ENCODE measurements around the gene ZBTB7A. TPM values are rescaled to one million over a fixed set of nuclear protein-coding genes. Genes with fewer than 3 reads are reported as not detected.
A peak's percentile ranks its signal among the peaks of the same experiment; 100 is the strongest.

ZBTB7A gene
- total and polyA plus RNA-seq, 4 donors, result 7.8 to 53.9 (median 32.4) TPM

- intact Hi-C loops (cut with DNase I), result no loop called here
Measured at GRCh38 chr19:4077800-4078684, 11.3 kb upstream of the ZBTB7A start.

GRCh38 chr19:4077007-4077374 is 10.3 kb upstream of the ZBTB7A start:
- H3K27ac ChIP-seq (ENCODE audit: low read depth in 1 of 2, low read length in 2 of 2), result no peak overlapping the region
- no peaks in the 10 kb centered on the region for H3K36me3 ChIP-seq (ENCODE audit: control insufficient read depth in 1 of 2, insufficient read depth in 2 of 2, low read length in 1 of 2)
- ATAC-seq (ENCODE audit: low FRiP score), result no peak
- DNase-seq, result no peak
- H3K4me1 ChIP-seq (ENCODE audit: control insufficient read depth in 1 of 2, insufficient read depth in 2 of 2, low read length in 2 of 2), result no peaks in the 10 kb centered on the region
- H3K27me3 ChIP-seq (ENCODE audit: control insufficient read depth in 1 of 2, insufficient read depth in 2 of 2, low read length in 1 of 2), result no peaks in the 10 kb centered on the region
- WGBS, 2 donors, result 80 to 90% methylated on average over 3 of the region's 3 CpGs
- intact Hi-C loops (cut with DNase I), result no loop called here
- no peak overlapping the region for H3K4me3 ChIP-seq (ENCODE audit: low read length in 2 of 2)
- H3K9me3 ChIP-seq (ENCODE audit: control insufficient read depth, low read length), result no peaks in the 10 kb centered on the region

More at GRCh38 chr19:4077800-4078684, 11.3 kb upstream of the ZBTB7A start:
- ATAC-seq (ENCODE audit: low FRiP score) (peak; percentile 77), DNase-seq (peak; percentile 82 to 87)
- H3K27me3 ChIP-seq (ENCODE audit: control insufficient read depth in 1 of 2, insufficient read depth in 2 of 2, low read length in 1 of 2), result no peaks in the 10 kb centered on the region
- 7 to 8% methylated on average over 29 to 32 of the region's 33 CpGs for WGBS, 2 donors
- H3K4me3 ChIP-seq (ENCODE audit: low read length in 2 of 2), result peak overlapping the region; percentile 19 to 60
- H3K4me1 ChIP-seq (ENCODE audit: control insufficient read depth in 1 of 2, insufficient read depth in 2 of 2, low read length in 2 of 2), result no peaks in the 10 kb centered on the region
- no peaks in the 10 kb centered on the region for H3K9me3 ChIP-seq (ENCODE audit: control insufficient read depth, low read length)
- no peak overlapping the region for H3K27ac ChIP-seq (ENCODE audit: low read depth in 1 of 2, low read length in 2 of 2)
- H3K36me3 ChIP-seq (ENCODE audit: control insufficient read depth in 1 of 2, insufficient read depth in 2 of 2, low read length in 1 of 2), result no peaks in the 10 kb centered on the region

GRCh38 chr19:4075373-4075772 is 8.7 kb upstream of the ZBTB7A start:
- DNase-seq, result no peak
- no peak overlapping the region for H3K4me3 ChIP-seq (ENCODE audit: low read length in 2 of 2)
- H3K36me3 ChIP-seq (ENCODE audit: control insufficient read depth in 1 of 2, insufficient read depth in 2 of 2, low read length in 1 of 2), result no peaks in the 10 kb centered on the region
- no peaks in the 10 kb centered on the region for H3K9me3 ChIP-seq (ENCODE audit: control insufficient read depth, low read length)
- no peaks in the 10 kb centered on the region for H3K4me1 ChIP-seq (ENCODE audit: control insufficient read depth in 1 of 2, insufficient read depth in 2 of 2, low read length in 2 of 2)
- intact Hi-C loops (cut with DNase I), result no loop called here
- WGBS, 2 donors, result 76 to 78% methylated on average over 9 of the region's 9 CpGs
- no peak overlapping the region for H3K27ac ChIP-seq (ENCODE audit: low read depth in 1 of 2, low read length in 2 of 2)
- no peak for ATAC-seq (ENCODE audit: low FRiP score)
- no peaks in the 10 kb centered on the region for H3K27me3 ChIP-seq (ENCODE audit: control insufficient read depth in 1 of 2, insufficient read depth in 2 of 2, low read length in 1 of 2)

- intact Hi-C loops (cut with DNase I), result no loop called here
- no peaks in the 10 kb centered on the region for H3K9me3 ChIP-seq (ENCODE audit: control insufficient read depth, low read length)
- H3K27ac ChIP-seq (ENCODE audit: low read depth in 1 of 2, low read length in 2 of 2), result no peak overlapping the region
- no peaks in the 10 kb centered on the region for H3K27me3 ChIP-seq (ENCODE audit: control insufficient read depth in 1 of 2, insufficient read depth in 2 of 2, low read length in 1 of 2)
- WGBS, 2 donors, result 92 to 93% methylated on average over 3 of the region's 3 CpGs
- ATAC-seq (ENCODE audit: low FRiP score) (no peak), DNase-seq (no peak)
- no peaks in the 10 kb centered on the region for H3K4me1 ChIP-seq (ENCODE audit: control insufficient read depth in 1 of 2, insufficient read depth in 2 of 2, low read length in 2 of 2)
- no peaks in the 10 kb centered on the region for H3K36me3 ChIP-seq (ENCODE audit: control insufficient read depth in 1 of 2, insufficient read depth in 2 of 2, low read length in 1 of 2)
- H3K4me3 ChIP-seq (ENCODE audit: low read length in 2 of 2), result no peak overlapping the region
Measured at GRCh38 chr19:4071610-4072009, 4.9 kb upstream of the ZBTB7A start.

- Histone ChIP-seq H3K9me3 (ENCODE audit: control insufficient read depth, low read length) (no peaks in the 10 kb centered on the region), H3K36me3 (ENCODE audit: control insufficient read depth in 1 of 2, insufficient read depth in 2 of 2, low read length in 1 of 2) (no peaks in the 10 kb centered on the region), H3K4me1 (ENCODE audit: control insufficient read depth in 1 of 2, insufficient read depth in 2 of 2, low read length in 2 of 2) (no peaks in the 10 kb centered on the region), H3K27ac (ENCODE audit: low read depth in 1 of 2, low read length in 2 of 2) (no peak overlapping the region), H3K4me3 (ENCODE audit: low read length in 2 of 2) (no peak overlapping the region), H3K27me3 (ENCODE audit: control insufficient read depth in 1 of 2, insufficient read depth in 2 of 2, low read length in 1 of 2) (no peaks in the 10 kb centered on the region)
- DNase-seq, result peak; percentile 80 to 81
- ATAC-seq (ENCODE audit: low FRiP score), result no peak
- intact Hi-C loops (cut with DNase I), result loop anchor here in 1 of 2 donors (5.0 kb wide), 1 partner anchor 53 kb away; the partner anchor contains the start of gene MAP2K2
- 72% methylated on average over 12 of the region's 12 CpGs for WGBS, 2 donors
Measured at GRCh38 chr19:4069331-4069959, 2.7 kb upstream of the ZBTB7A start.

- Histone ChIP-seq H3K36me3 (ENCODE audit: control insufficient read depth in 1 of 2, insufficient read depth in 2 of 2, low read length in 1 of 2) (no peaks in the 10 kb centered on the region), H3K4me3 (ENCODE audit: low read length in 2 of 2) (peak overlapping the region in 1 of 2 donors; percentile 97), H3K4me1 (ENCODE audit: control insufficient read depth in 1 of 2, insufficient read depth in 2 of 2, low read length in 2 of 2) (no peaks in the 10 kb centered on the region), H3K27ac (ENCODE audit: low read depth in 1 of 2, low read length in 2 of 2) (no peak overlapping the region), H3K27me3 (ENCODE audit: control insufficient read depth in 1 of 2, insufficient read depth in 2 of 2, low read length in 1 of 2) (no peaks in the 10 kb centered on the region), H3K9me3 (ENCODE audit: control insufficient read depth, low read length) (no peaks in the 10 kb centered on the region)
- intact Hi-C loops (cut with DNase I), result loop anchor here in 1 of 2 donors (5.0 kb wide), 1 partner anchor 54 kb away; the partner anchor contains the start of gene MAP2K2
- 36 to 37% methylated on average over 29 to 31 of the region's 31 CpGs for WGBS, 2 donors
- ATAC-seq (ENCODE audit: low FRiP score) (no peak), DNase-seq (no peak)
Measured at GRCh38 chr19:4068047-4068966, 1.6 kb upstream of the ZBTB7A start.

GRCh38 chr19:4067396-4068046 is 822 bp upstream of the ZBTB7A start:
- no peaks in the 10 kb centered on the region for H3K9me3 ChIP-seq (ENCODE audit: control insufficient read depth, low read length)
- intact Hi-C loops (cut with DNase I), result loop anchor here in 1 of 2 donors (5.0 kb wide), 1 partner anchor 55 kb away; the partner anchor contains the start of gene MAP2K2
- peak; percentile 2 for ATAC-seq (ENCODE audit: low FRiP score)
- no peaks in the 10 kb centered on the region for H3K4me1 ChIP-seq (ENCODE audit: control insufficient read depth in 1 of 2, insufficient read depth in 2 of 2, low read length in 2 of 2)
- no peaks in the 10 kb centered on the region for H3K36me3 ChIP-seq (ENCODE audit: control insufficient read depth in 1 of 2, insufficient read depth in 2 of 2, low read length in 1 of 2)
- H3K4me3 ChIP-seq (ENCODE audit: low read length in 2 of 2), result peak overlapping the region; percentile 97 to 98
- DNase-seq, result peak in 1 of 2 donors; percentile 87
- no peaks in the 10 kb centered on the region for H3K27me3 ChIP-seq (ENCODE audit: control insufficient read depth in 1 of 2, insufficient read depth in 2 of 2, low read length in 1 of 2)
- WGBS, 2 donors, result 1 to 2% methylated on average over 44 to 58 of the region's 58 CpGs
- no peak overlapping the region for H3K27ac ChIP-seq (ENCODE audit: low read depth in 1 of 2, low read length in 2 of 2)

- WGBS, 2 donors, result 1 to 2% methylated on average over 22 to 31 of the region's 31 CpGs
- ATAC-seq (ENCODE audit: low FRiP score), result no peak
- Histone ChIP-seq H3K9me3 (ENCODE audit: control insufficient read depth, low read length) (no peaks in the 10 kb centered on the region), H3K36me3 (ENCODE audit: control insufficient read depth in 1 of 2, insufficient read depth in 2 of 2, low read length in 1 of 2) (no peaks in the 10 kb centered on the region), H3K27me3 (ENCODE audit: control insufficient read depth in 1 of 2, insufficient read depth in 2 of 2, low read length in 1 of 2) (no peaks in the 10 kb centered on the region), H3K4me1 (ENCODE audit: control insufficient read depth in 1 of 2, insufficient read depth in 2 of 2, low read length in 2 of 2) (no peaks in the 10 kb centered on the region), H3K4me3 (ENCODE audit: low read length in 2 of 2) (peak overlapping the region; percentile 97 to 98), H3K27ac (ENCODE audit: low read depth in 1 of 2, low read length in 2 of 2) (peak overlapping the region; percentile 23 to 50)
- intact Hi-C loops (cut with DNase I), result loop anchor here in 1 of 2 donors (5.0 kb wide), 1 partner anchor 56 kb away; the partner anchor contains the start of gene MAP2K2
- DNase-seq, result peak in 1 of 2 donors; percentile 87
Measured at GRCh38 chr19:4066176-4066606, 508 bp downstream of the ZBTB7A start.

All from aorta (tissue), 5 donors.